Esophagus muscularis mucosa (tissue), 4 donors: ENCODE results near the gene RHOT2.

ENCODE experiments used
- CTCF ChIP-seq, 3 experiments: fragments of 200-600 bp in 2 of 3; fragments of 450-650 bp in 1 of 3; sonication (generic) in 2 of 3; IDR thresholded peaks; one replicate each; pipeline ENCODE4 v1.5.1; 2017 to 2019; ENCODE audit warnings: antibody characterized with exemption in 3 of 3, mild to moderate bottlenecking in 2 of 3, moderate library complexity in 1 of 3
- EP300 ChIP-seq: sonication (generic); formaldehyde crosslinking; IDR thresholded peaks from one replicate; pipeline ENCODE4 v1.6.1; 2017; ENCODE audit warnings: antibody characterized with exemption
- POLR2A ChIP-seq: fragments of 450-650 bp; IDR thresholded peaks from one replicate; pipeline ENCODE4 v1.6.1; 2017; ENCODE audit warnings: antibody characterized with exemption, moderate library complexity, mild to moderate bottlenecking, low read depth

GRCh38 chr16:651844-652243, 16.1 kb upstream of the RHOT2 start:
- TF ChIP-seq CTCF (IDR thresholded peaks at IDR 0.05) (no peak), EP300 (no peak), POLR2A (no peak)
